HG02870 (cell line): ENCODE results near the gene KCNN3.

Source experiments
- ATAC-seq: cut with Tn5 transposase; IDR thresholded peaks from one replicate; pipeline ENCODE4 v1.9.1; 2021; ENCODE audit warnings: mild to moderate bottlenecking, moderate library complexity; ENCODE audit not compliant: unreplicated experiment

KCNN3 gene

DNA sequence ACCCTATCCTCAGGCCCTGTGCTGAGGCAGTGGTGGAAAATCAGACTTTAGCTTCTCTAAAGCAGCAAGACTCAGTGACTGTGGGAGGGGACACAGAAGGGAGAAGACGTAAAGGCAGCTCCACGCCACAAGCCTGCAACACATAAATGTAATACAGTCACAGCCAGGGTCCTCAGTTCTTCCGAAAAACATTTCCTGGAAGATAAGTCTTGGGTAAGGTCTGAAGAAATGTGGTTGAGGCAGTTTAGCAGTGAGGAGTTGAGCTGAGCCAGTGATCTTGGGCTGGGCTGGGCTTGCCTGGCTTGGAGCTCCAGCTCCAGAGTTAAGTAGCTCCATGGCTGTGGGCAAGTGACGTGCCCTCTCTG lies 134.3 kb downstream of the KCNN3 start:
- no peak for ATAC-seq

DNA sequence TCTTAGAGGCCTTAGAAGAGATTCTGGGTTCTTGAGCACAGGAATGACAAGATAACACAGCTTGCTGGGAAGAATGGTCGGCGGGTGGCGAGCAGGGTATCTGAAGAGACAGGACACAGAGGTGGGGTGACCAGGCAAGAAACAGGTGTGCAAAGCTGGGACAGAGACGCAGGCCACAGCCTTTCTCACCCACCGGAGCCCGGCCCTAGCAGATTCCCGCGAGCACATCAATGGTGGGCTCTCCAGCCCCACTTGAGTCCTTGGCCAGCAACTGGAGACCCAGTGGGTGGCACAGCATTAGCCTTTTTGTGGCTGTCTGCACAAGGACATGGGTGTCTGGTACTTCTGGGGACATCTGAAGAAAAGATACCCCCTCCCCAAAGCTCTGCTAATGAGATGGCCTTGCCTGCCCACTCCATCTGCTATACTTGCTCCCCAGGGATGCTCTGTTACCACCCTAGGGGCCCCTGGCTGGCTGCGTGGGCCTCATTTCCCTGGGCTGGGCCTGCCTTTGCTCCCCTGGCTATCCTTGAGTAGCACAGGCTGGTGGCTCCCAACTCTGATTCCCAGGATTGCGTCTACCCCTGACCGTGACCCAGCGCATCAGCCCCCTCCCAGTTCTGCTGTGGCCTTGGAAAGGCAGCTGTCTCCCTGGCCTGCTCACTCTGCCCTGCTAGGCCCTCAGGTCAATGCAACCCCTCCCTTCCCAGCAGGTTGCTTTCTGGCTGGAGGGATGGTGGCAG lies 134.8 kb downstream of the KCNN3 start:
- ATAC-seq, result no peak

DNA sequence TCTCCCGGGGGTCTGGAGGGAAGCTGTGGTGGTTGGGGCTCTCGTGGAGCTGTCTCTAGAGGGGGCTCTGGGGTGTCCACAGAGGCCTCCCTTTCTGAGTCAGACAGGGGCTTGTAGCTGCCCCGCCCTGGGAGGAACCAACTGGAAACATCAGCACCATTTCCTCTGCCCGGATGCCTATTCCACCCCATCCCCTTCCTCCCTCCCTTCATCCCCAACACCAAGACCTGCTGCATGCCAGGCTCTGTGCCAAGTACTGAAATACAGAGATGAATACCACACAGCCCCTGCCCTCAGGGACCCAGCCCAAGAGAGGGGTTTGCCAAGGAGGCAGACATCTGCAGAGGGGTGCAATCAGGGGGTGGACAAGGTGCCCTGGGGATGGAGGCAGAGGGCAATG lies 136.5 kb downstream of the KCNN3 start:
- ATAC-seq, result no peak

- no peak for ATAC-seq
These were observed 139.0 kb downstream of the KCNN3 start for GRCh38 chr1:154730986-154731489.

DNA sequence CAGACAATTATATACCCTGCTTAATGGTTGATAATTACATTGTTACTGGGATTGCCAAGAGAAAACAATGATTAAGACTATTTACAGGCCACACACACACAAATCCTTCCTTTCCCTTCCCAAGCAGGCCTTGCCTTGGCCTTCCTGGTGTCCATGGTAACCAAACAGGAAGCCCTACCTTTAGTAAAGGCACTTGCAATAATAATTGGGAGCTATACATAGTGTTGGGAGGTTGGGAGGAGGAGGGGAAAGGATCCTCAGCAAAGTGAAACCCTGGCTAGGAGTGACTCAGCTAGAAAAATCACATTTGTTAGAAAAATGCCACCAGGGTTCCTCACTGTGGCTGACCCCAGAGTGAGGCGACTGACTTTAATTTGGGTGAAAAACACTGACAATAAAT lies 139.8 kb downstream of the KCNN3 start:
- ATAC-seq, result no peak

- ATAC-seq, result no peak
These were observed 140.5 kb downstream of the KCNN3 start for GRCh38 chr1:154729577-154729976.

GRCh38 chr1:154729031-154729442 lies 141.0 kb downstream of the KCNN3 start:
- ATAC-seq, result no peak

DNA sequence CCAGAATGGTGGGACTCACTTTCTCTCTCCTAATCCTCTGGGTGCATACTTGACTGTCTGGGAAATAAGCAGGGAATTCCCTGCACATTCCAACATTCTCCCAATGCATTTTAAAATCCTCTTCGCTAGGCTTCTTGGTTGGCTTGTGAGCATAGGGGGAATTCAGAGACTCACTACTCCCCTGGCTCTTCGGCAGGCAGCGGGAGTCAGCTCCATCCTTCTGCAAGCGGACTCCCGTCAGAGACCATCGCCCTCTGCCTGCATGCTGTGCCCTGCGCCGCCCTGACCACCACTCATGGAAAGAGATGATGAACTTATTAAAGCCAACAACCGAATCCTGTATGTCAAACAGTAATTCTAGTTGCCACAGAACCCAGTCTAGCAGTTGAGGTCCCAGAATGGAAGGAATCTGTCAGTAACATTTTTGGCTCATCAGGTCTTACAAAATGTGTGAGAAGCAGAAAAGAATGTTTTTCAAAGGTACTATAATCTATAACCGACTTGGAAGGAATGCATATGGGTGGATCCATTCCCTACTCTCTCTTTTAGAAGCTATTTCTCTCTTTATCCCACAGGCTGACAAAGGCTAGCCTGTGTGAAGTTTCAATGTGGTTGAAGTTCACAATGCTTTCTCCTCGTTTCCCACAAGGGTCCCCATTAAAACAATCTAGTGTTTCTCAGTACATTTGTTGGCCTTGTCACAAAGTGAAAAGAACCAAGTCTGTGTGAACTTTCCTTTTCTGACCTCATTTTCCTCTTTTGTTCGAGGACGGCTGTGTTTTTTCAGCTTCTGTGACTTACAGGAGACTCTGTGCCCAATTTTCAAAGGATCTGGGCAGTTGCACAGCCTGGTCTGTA lies 143.0 kb downstream of the KCNN3 start:
- no peak for ATAC-seq

DNA sequence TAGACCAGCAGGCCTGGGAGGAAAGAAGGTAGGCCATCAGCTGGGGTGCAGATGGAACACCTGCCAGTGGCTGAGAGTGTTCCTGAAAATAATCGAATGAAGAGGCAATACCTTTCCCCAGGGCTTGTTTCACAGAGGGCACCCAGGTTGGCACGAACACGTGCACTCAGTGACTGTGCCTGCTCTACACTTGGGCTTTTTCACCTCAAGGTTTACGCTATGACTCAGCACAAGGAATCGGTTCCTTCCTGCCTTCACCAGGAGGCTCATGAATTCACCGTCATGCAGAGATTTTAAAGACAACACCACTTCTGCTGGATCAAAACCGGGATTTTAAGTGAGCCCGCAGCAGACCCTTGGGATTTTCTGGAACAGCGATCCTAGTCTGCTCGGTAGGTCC lies 143.6 kb downstream of the KCNN3 start:
- ATAC-seq, result no peak

DNA sequence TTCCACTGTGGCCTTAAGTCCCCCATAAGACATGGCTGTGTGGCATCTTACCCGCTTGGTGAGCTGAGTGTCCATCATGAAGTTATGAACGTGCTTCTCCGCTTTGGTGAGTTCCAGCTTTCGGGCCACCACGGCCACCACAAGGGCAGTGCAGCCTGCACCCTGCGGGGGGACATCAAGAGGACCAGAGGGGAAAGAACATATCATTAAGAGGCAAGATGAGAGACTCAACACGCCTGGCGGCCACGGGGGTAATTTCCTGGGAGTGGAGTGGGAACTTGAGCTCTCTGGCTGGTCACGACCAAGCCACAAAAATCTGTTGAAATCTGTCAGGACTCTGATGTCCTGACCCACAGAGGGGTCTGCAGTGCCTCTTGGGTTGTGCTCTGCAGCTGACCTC lies 144.2 kb downstream of the KCNN3 start:
- no peak for ATAC-seq

DNA sequence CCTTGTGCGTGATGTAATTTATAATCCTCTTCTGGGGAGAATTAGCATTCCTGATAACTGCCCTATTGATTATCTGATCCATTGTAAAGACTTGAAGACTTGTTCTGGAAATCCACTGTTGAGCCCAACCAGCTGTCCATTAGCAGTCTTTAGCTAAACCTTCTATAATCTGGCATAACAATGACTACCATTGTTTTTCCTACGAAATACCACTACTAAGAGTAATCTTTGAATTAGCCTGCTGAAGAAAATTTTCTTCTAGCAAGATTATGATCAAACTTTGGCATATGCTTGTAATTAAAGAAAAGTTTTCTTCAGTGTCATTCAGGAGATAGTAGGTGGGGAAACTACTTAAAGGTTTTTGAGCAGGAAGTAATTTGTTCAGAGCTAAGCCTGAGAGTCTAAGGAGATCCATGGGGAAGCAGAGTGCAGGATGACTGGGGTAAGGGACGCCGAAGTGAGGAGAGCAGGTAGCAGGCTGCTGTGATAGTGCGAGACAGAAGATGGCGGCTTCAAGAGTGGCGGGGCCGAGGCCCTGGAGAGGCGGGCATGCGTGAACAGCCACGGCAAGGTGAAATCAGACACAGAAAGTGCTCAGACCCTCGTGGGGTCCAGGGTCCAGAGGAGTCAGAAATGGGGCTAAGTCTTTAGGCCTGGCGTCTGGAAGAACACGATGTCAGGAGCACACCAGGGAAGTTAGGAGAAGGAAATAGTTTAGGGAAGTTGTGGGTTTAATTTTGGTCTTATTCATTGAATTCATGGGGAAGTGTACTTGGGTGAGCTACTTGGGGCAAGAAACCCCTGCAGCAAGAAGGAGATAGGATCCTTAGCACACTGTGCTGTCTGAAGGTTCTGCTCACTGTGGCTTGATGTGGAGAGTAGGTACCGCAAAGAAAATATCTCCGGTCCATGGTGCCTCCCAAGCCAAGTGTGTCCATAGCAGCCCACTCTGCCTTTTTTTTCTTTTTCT lies 149.5 kb downstream of the KCNN3 start:
- no peak for ATAC-seq

DNA sequence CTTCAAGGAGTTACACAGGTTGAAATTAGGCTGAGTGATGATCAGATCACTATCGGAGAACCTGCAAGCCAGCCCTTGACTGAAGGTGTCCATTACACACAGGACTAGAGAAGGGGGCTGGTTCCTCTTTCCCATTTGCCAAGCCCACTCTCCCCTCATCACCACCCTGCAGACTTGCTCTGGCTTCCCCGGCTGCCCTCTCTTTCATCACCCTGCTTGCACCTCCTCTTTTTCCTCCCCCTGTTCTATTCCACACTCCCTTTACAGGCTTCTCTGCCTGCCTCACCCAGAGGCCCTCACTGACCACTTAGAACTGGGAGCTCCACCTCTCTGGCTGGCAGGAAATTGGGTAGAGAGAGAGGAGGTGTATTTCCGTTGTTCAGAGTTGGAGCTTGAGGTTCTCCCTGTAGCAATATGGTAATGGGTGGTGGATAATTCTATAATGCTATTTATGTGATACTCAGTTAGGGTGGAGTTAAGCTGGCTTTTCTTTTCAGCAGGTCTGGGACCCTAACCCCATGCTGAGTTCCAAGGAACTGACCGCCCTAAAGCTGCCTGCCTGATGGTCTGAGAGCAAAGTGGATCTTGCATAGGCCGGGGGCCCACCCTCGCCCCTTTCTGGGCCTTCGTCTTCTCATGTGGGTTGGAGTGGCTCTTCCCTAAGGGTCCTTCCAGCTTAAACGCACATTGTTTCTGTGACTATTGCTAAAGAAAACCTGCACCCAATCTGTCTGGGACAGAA lies 150.3 kb downstream of the KCNN3 start:
- ATAC-seq, result no peak

- ATAC-seq, result no peak
These were observed 151.5 kb downstream of the KCNN3 start for GRCh38 chr1:154718566-154718965.

GRCh38 chr1:154717528-154717924 lies 152.6 kb downstream of the KCNN3 start:
- no peak for ATAC-seq

DNA sequence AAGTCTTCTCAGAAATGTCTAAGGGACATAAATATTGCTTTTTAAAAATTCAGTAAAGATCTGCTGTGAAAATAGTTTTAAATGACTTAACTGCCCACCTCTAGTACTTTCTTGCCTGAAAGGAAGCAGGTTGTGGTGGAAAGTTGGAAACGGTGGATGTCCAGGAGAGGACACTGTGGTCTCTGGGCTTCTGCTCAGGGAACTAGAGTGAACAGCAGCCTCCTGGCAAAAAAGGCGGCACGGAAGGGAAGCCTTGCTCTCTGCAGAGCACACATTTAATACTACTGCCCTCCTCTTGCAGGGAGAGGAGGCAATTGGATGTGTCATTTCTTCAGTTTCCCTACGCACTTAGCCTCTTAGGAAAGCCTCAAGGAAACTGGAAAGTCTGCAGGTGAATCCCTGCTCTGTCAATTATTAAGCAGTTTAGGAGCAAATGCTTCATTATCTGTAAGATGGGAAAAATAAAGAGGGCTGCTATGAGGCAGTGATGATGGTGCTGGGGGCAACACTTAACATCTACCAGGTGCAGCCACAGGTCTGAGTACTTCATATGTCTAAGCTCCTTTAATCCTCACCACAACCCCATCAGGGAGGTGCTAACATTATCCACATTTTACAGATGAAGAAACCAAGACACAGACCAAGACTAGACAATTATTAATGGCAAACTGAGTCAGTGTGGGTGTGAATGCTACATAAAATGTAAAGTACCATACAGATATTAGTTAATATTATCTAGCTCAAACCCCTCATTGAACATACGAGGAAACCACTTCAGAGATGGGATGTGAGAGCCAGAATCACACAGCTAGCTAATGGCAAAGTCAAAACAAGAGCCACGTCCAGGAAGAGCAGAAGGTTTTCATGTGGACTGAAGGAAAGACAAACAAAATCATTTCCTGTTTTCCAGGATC lies 153.2 kb downstream of the KCNN3 start:
- ATAC-seq, result no peak

GRCh38 chr1:154716011-154716410 lies 154.1 kb downstream of the KCNN3 start:
- no peak for ATAC-seq

DNA sequence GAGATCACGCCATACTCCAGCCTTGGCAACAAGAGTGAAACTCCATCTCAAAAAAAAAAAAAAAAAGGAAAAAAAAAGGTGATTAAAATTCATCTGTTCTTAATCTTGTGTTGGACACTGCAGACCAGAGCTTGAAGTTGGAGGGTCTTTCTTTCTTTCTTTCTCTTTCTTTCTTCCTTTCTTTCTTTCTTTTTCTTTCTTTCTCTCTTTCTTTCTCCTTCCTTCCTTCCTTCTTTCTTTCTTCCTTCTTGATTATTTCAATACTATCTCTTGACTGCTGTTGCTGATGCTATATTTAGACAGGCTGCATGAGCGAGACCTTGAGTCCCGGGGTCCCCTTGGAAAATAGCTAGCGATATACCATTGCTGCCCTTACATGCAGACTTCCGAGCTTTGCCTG lies 154.7 kb downstream of the KCNN3 start:
- no peak for ATAC-seq

GRCh38 chr1:154714638-154715037 lies 155.4 kb downstream of the KCNN3 start:
- no peak for ATAC-seq

DNA sequence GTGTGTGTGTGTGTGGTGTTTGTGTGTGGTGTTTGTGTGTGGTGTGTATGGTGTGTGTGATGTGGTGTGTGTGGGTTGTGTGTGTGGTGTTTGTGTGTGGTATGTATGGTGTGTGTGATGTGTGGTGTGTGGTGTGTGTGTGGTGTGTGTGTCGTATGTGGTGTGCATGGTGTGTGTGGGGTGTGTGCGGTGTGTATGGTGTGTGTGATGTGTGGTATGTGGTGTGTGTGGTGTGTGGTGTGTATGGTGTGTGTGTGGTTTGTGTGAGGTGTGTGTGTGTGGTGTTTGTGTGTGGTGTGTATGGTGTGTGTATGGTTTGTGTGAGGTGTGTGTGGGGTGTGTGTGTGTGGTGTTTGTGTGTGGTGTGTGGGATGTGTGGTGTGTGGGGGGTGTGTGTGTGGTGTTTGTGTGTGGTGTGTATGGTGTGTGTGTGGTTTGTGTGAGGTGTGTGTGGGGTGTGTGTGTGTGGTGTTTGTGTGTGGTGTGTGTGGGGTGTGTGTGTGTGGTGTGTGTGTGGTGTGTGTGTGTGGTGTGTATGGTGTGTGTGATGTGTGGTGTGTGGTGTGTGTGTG lies 155.9 kb downstream of the KCNN3 start:
- ATAC-seq, result no peak
